Fibroblast of skin of abdomen (primary cell): ENCODE results near the gene ANXA2R. TPM values are rescaled to one million over a fixed set of nuclear protein-coding genes. Genes with fewer than 3 reads are reported as not detected.
"Not testable (repeated sequence)": the region's sequence is repeated elsewhere in the genome, so short reads cannot be mapped to it uniquely, and the experiment has no call there.

Experiments
- DNase-seq: peaks from one replicate; pipeline ENCODE4 v3.0.0-alpha.2; 2013
- polyA plus RNA-seq, 2 experiments: library from polyadenylated mRNA; unstranded; fragments of 120-200 nt; gene quantifications; one replicate each; pipeline ENCODE4 v1.2.1, GENCODE V29; 2013; ENCODE audit not compliant: insufficient read length in 2 of 2

The ANXA2R gene, protein sequence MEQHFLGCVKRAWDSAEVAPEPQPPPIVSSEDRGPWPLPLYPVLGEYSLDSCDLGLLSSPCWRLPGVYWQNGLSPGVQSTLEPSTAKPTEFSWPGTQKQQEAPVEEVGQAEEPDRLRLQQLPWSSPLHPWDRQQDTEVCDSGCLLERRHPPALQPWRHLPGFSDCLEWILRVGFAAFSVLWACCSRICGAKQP
- 5.0 TPM for polyA plus RNA-seq (2013, experiment 1 of 2; ENCODE audit: insufficient read length)
- polyA plus RNA-seq (2013, experiment 2 of 2; ENCODE audit: insufficient read length) = 4.5 TPM

DNA sequence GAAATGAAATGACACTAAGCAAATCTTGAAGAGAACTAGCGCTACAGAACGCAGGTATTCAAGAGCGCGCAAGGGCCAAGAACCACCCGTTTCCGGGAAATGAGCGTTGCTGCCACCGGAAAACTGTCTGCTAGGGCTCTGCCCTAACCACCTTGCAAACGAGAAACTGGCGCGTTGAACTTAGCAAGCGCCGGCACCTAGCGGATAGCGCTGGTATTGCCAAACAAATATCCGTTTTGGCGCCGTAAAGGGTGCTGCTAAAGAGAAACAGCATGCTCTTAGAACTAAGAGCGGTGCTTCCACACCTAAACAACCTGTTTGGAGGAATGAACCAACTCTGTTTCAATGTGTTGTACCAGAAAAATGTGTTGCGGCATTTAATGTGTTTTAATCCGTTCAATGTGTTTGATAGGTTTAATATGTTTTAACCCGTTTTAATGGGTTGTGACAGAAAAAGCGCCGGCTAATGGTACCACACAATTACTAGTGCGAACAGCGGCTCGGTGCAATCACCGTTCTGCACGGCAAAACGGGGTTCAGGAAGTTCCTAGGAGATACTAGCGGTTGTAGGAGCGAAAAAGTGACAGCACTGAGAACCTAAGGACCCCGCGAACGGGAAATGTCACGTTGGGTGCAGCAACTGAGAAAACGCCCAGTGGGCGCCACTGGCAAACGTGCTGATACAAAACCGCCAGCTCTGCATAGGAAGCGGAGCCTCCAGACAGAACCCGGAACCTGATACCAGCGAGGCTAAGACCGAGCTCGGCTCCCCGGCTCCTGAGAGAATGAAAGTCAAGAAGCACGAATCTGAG is at the start of gene ANXA2R:
TSS of gene ANXA2R (minus strand) at position 33 of the 812 bp plus-strand sequence. CDS start 273 bp downstream, outside the sequence.
- peak; percentile 96 for DNase-seq

DNA sequence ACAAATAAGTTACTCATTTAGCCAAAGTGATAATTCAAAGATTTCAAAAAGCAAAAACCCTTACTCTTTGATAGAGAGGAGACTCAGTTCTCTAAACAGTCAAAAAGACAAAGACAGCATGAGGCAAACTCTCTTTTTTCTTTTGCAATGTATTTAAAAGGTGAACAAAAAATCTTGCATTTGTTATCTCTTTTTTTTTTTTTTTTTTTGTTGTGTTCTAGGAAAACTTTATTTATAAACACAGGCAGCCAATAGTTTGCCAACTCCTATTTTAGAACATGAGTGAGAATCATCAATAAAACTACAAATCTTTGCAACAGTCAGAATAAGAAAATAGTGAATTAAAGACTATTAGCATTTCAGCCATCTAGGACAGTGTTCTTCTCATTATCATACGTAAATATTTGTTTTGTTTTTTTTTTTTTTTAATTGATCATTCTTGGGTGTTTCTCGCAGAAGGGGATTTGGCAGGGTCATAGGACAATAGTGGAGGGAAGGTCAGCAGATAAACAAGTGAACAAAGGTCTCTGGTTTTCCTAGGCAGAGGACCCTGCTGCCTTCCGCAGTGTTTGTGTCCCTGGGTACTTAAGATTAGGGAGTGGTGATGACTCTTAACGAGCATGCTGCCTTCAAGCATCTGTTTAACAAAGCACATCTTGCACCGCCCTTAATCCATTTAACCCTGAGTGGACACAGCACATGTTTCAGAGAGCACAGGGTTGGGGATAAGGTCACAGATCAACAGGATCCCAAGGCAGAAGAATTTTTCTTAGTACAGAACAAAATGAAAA is 46.2 kb upstream of the ANXA2R start:
- DNase-seq = not testable (repeated sequence)

- DNase-seq = no peak
These were observed 45.3 kb upstream of the ANXA2R start for GRCh38 chr5:43085453-43085852.

DNA sequence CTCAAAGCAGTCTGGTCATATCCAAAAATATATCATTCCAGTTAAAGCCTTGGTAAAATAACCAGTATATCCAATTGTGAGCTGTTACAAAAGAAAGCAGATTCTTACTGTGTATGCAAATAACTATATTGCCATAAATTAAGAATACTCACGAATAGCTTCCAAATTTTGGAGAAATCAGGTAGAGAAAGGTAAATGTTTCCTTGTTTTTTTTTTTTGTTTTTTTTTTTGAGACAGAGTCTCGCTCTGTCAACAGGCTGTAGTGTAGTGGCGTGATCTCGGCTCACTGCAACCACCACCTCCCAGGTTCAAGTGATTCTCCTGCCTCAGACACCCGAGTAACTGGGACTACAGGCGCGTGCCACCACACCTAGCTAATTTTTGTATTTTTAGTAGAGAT is 44.3 kb upstream of the ANXA2R start:
- not testable (repeated sequence) for DNase-seq

DNA sequence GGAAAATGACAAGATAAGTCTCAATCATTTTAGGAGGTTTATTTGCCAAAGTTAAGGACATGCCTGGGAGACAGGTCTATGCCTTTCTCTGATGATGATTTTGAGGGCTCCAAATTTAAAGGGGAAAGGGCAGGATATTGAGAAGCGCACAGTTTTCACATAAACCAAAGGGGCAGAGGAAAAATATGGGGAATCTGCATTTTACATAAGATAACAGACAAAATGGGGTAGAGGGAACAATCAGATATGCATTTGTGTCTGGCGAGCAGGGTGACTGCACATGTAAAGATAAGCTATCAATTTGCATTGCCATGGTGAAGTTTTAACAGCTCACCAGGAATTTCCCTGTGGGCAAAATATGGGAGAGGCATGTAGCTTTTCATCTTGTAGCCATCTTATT is 41.2 kb upstream of the ANXA2R start:
- not testable (repeated sequence) for DNase-seq

GRCh38 chr5:43078956-43079355 is 38.8 kb upstream of the ANXA2R start:
- DNase-seq = peak; percentile 92

DNA sequence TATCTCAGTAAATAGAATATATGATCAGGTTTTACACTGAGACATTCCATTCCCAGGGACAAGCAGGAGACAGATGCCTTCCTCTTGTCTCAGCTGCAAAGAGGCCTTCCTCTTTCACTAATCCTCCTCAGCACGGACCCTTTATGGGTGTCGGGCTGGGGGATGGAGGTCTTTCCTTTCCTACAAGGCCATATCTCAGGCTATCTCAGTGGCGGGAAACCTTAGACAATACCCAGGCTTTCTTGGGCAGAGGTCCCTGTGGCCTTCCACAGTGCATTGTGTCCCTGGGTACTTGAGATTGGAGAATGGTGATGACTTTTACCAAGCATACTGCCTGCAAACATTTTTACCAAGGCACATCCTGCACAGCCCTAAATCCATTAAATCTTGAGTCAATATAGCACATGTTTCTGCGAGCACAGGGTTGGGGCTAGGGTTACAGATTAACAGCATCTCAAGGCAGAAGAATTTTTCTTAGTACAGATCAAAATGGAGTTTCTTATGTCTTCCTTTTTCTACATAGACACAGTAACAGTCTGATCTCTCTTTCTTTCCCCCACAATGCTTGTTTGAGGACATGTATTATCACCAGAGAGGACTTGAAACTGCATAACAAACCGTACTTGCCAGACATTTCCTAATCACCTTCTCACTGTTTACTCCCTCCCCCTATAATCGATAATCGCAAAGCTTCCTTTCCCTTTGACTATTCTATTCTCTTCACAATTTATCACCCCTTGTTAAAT is 37.5 kb upstream of the ANXA2R start:
- not testable (repeated sequence) for DNase-seq

DNA sequence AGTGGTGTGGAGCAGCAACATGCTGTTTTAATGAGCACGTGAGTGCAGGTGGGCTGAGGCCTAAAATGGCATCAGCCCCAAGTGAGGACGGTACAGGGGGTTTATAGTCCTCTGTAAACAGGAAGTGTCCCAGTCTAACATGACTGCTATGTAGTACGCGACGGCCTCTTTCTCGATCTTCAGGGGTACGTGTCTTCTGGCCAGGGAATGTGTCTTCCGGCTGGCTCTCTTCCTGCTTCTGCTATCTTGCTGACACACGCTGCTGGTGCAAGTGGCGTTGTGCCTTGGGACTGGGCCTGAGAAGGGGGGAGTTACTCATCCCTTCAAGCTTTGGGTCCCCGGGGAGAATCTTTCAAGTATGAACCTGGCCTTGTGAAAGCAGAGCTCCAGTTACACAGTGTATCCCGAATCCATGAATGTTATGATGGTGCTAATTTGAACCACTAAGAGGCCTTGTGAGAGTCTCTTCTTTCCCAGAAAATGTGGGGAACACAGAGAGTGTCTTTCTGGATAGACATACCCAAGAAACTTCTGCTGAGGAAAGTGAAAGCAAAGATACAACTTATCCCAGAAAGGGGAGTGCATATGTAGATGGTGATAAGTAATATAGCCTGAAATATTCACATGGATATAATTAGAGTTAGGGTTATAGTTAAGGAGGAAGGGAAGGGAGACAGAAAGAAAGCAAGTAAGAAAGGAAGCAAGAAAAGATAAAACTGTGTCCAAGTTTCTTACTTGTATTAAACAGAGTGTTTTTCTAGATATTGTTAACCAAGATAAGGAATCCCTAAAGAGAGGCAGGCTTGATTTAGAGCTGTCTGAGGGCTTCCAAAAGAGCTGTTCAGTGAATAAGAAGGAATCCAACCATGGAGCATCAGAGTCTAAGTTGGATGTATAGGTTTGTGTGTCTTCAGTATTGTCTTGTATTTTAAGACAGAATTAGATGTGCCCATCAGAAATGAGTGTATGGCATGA is 35.5 kb upstream of the ANXA2R start:
- peak; percentile 37 for DNase-seq

DNA sequence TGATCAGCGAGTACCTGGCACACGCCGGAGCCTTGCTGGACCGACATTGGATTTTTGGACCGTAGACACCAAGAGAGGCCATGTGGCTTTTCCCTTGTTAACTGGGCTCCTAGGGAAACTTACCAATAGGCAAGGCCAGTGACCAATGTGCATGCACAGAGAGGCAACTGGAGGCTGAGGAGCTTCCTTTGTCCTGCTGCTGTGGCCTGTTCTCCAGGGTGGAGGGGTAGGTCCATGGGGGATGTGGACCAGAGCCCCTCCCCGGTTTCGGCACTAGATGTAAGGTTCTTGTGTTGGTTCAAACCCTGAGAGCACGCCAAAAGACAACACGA is 34.8 kb upstream of the ANXA2R start:
- no peak for DNase-seq

DNA sequence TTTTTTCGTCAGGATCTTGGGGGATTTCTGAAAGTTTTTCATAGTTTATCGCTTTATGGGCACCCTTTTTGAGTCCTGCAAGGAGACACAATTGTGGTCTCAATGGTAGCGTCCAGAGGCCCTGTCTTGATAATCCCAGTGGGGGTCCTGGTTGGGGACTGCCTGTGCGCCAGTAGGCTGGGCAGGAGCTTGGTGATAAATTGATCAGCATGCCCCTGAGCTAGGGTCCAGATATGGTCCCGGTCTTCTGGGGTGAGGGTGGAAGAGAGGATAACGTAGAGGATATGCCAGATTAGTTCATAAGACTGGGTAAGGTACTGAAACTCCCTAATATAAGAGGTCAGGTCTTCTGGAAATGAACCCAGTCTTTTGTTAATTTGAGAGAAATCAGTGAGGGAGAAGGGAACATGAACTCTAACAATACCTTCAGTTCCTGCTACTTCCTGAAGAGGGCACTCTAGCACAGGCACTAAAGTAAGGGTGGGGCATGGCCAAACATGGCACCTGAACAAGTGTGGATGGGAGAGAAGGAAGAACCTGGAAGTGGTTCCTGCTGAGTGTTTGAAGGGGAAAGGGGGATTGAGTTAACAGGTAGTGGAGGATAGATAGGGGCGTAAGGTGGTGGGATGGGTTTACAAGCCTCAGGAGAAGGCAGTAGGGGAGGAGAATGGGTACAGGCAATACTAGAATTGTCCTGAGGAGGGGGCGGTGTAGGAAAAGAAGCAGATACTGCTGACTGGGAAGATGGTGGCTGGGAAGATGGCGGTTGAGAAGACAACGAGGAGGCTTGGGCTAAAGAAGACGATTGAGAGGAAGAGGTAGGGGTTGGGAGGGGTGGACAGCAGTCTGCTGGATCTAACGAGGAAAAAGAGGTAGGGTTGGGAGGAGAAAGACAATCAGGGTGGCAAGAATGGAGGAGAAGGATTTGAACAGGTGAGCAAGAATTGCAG is 33.8 kb upstream of the ANXA2R start:
- peak; percentile 31 for DNase-seq

- not testable (repeated sequence) for DNase-seq
These were observed 29.2 kb upstream of the ANXA2R start for GRCh38 chr5:43069401-43069720.

DNA sequence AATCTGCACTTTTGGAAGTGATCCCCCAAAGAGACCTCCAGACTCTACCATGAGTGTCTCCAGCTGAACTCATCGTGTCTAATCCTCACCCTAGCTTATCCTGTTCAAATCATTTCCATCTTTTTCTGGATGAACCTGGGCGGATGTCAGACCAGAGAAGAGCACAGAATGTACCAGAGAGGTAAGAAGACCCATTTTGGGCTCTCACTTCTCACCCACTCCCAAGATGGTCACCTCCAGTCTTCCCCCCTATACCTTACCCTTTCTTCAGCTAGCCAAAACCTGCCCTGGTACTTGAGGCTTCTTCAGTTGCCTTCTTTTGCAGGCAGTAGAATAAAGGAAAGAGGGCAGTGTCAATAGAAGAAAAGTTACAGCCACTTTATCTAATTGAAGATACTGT is 27.9 kb upstream of the ANXA2R start:
- DNase-seq = no peak

DNA sequence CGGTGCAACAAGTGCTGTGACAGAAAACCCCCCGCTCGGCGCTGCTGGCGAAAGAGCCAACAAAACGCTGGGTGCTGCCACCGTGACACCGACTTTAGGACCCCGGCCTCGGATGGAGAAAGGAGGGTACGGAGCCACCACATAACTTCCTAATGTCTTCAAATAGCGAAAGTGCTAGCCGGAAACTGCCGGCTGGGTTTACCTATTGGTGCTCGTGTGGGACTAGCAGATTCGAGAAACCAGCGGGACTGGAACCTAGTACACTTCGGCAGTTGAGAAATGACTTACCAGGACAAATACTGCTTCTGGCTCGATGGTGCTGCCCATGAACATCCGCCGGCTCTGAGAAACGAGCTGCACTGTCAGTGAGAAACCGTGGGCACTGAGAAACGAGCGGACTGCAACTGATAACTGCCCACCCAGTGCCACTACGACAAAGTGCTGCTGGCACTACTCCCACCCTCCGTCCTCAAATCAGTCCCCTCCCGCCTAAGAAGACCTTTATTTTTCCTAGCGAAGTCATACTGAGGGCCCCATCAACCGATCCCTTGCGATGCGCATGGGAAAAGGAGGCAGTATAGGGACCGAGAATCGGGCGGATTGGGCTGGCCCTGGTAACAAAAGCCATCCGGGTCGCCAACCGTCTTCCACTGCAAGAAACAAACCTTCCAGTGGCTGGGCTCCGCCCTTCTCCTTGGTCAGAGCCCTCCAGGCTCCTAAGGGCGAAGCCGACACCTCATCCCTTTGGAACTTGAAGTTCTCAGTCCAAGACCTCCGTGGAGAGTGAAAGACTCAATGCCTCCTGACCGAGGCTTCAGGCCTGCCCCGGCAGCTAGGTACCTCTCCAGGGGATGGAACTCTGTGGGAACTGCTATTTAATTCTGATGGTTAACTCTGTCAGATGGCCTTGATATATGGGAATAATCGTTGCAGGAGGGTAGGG is 27.0 kb upstream of the ANXA2R start:
- DNase-seq = peak; percentile 92

GRCh38 chr5:43065948-43066798 is 26.1 kb upstream of the ANXA2R start:
- peak; percentile 72 for DNase-seq

DNA sequence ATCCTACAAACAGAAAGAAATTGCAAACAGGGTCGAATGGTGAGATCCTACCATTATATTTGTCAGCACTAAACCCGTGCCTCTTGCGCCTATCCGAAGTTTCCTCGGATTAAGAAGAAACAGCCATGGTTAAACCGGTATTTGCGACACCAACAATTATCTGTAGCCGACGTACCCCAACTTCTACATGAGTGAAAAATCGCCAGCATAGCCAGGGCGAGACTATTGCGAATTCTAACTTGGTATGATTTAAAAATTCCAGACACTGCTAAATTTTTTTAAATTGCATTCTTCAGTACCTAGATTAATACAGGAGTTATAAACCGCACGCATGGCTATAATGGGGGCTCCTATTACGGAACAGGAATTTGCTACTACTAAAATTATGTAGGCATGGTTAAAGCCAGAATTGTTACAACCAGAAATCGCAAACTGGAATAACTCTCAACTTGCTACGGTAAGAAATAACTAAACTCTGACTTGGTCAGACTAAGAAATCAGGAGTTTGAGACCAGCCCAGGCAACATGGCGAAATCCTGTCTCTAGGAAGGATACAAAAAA is 25.3 kb upstream of the ANXA2R start:
- DNase-seq = peak; percentile 28

GRCh38 chr5:43063721-43064171 is 23.6 kb upstream of the ANXA2R start:
- peak; percentile 29 for DNase-seq

GRCh38 chr5:43061352-43062075 is 21.4 kb upstream of the ANXA2R start:
- DNase-seq = peak; percentile 54
